ENCODE data around the gene DCAF17. TPM values are rescaled to one million over a fixed set of nuclear protein-coding genes. Genes with fewer than 3 reads are reported as not detected.

DCAF17 gene
- total and polyA plus RNA-seq, 4 donors: 2.5 to 10.4 (median 6.1) TPM

- TF ChIP-seq, protein P1, sequence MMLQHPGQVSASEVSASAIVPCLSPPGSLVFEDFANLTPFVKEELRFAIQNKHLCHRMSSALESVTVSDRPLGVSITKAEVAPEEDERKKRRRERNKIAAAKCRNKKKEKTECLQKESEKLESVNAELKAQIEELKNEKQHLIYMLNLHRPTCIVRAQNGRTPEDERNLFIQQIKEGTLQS (IDR thresholded peaks at IDR 0.05): no peak
- TF ChIP-seq HNF4G (IDR thresholded peaks at IDR 0.05) (no peak), RXRA (IDR thresholded peaks at IDR 0.05) (no peak), JUND (IDR thresholded peaks at IDR 0.05) (no peak), NR2F2 (IDR thresholded peaks at IDR 0.05) (no peak), SP1 (IDR thresholded peaks at IDR 0.05) (no peak)
Measured at GRCh38 chr2:171411214-171411613, 22.8 kb upstream of the DCAF17 start (continued).

DNA sequence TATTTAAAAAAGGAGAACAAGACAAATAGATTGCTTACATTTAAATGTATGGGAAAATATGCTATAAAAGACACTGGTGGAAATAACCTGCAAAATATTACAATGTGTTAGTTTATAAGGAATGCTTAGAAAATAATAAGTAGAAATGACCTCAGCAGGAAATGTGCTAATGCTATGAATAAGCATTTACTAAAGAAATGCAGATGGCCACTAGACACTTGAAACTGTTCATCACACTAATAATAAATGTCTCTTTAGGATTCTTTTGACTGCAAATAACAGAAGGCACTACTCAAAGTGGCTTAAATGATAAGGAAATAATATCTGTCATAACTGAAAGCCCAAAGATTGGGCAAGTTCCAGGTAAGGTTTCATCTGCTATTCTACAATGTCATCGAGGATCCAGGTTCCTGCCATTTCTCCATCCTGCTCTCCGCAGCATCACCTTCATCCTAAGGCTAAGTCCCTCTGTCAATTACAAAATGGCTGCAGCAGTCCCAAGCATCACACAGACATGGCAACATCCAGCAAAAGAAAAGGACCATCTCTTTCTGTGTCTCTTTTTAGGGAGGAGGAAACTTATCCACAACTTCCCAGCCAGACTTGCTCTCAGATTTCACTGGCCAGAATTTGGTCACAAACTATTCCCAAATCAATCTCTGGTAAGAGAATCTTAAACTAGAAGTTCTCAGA is 22.1 kb upstream of the DCAF17 start:
- no peak for TF ChIP-seq HNF4G (IDR thresholded peaks at IDR 0.05)
- TF ChIP-seq NR2F2 (IDR thresholded peaks at IDR 0.05): no peak
- TF ChIP-seq FOXA1 (IDR thresholded peaks at IDR 0.05): no peak
- no peak for TF ChIP-seq JUND (IDR thresholded peaks at IDR 0.05)
- no peak for TF ChIP-seq RAD21 (IDR thresholded peaks at IDR 0.05)
- TF ChIP-seq, protein P2, sequence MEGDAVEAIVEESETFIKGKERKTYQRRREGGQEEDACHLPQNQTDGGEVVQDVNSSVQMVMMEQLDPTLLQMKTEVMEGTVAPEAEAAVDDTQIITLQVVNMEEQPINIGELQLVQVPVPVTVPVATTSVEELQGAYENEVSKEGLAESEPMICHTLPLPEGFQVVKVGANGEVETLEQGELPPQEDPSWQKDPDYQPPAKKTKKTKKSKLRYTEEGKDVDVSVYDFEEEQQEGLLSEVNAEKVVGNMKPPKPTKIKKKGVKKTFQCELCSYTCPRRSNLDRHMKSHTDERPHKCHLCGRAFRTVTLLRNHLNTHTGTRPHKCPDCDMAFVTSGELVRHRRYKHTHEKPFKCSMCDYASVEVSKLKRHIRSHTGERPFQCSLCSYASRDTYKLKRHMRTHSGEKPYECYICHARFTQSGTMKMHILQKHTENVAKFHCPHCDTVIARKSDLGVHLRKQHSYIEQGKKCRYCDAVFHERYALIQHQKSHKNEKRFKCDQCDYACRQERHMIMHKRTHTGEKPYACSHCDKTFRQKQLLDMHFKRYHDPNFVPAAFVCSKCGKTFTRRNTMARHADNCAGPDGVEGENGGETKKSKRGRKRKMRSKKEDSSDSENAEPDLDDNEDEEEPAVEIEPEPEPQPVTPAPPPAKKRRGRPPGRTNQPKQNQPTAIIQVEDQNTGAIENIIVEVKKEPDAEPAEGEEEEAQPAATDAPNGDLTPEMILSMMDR (IDR thresholded peaks at IDR 0.05; ENCODE audit: low read depth, low read length, missing input control): no peak
- no peak for TF ChIP-seq TAF1 (conservative IDR thresholded peaks at IDR 0.05)
- TF ChIP-seq RXRA (IDR thresholded peaks at IDR 0.05): no peak
- no peak for TF ChIP-seq EGR1 (IDR thresholded peaks at IDR 0.05; ENCODE audit: low read depth in 2 of 2)
- no peak for TF ChIP-seq YY1 (IDR thresholded peaks at IDR 0.05)
- TF ChIP-seq REST (IDR thresholded peaks at IDR 0.05): no peak
- TF ChIP-seq, protein P1 (IDR thresholded peaks at IDR 0.05): no peak
- no peak for TF ChIP-seq GABPA (IDR thresholded peaks at IDR 0.05 in 1 of 2, conservative IDR thresholded peaks at IDR 0.05 in 1 of 2)
- no peak for TF ChIP-seq SP1 (IDR thresholded peaks at IDR 0.05)
- WGBS: 95% methylated on average over 2 of the region's 2 CpGs

More for the DNA sequence above, 22.1 kb upstream of the DCAF17 start:
- no peak overlapping the region for H3K9ac ChIP-seq (ENCODE audit: low read depth in 1 of 2, low read length in 2 of 2)
- H3K27ac ChIP-seq (ENCODE audit: low read depth in 1 of 2, low read length in 2 of 2): no peak overlapping the region
- H3K4me1 ChIP-seq (ENCODE audit: control insufficient read depth in 4 of 4, insufficient read depth in 4 of 4, low read length in 3 of 4): peaks cover 0 to 3% (median 1%) of the 10 kb centered on the region in 4 donors
- no peaks in the 10 kb centered on the region for H3K27me3 ChIP-seq (ENCODE audit: control insufficient read depth in 4 of 4, insufficient read depth in 4 of 4, low read length in 3 of 4)
- no peak for DNase-seq (ENCODE audit: low spot score)
- H3K36me3 ChIP-seq (ENCODE audit: control insufficient read depth in 4 of 4, insufficient read depth in 3 of 4, low read depth in 1 of 4, low read length in 3 of 4): no peaks in the 10 kb centered on the region
- no peaks in the 10 kb centered on the region for H3K9me3 ChIP-seq (ENCODE audit: control insufficient read depth in 4 of 4, low read length in 3 of 4)
- no peak overlapping the region for H3K4me3 ChIP-seq (ENCODE audit: low read depth in 1 of 3, low read length in 3 of 3)

All from liver (tissue), 9 donors.